Ureter (tissue), 1 donor: ENCODE measurements around the gene KCNMA1. TPM values are rescaled to one million over a fixed set of nuclear protein-coding genes. Genes with fewer than 3 reads are reported as not detected.
A peak's percentile ranks its signal among the peaks of the same experiment; 100 is the strongest.

Experiments
- DNase-seq: peaks from one replicate; pipeline ENCODE4 v3.0.0-alpha.2; 2020; ENCODE audit warnings: low spot score
- total RNA-seq: library from RNA; stranded (reverse); gene quantifications from one replicate; pipeline ENCODE4 v1.2.4, GENCODE V29; 2023
- donor health status: DM: yes; HTN: yes; CAD: no.

The KCNMA1 gene
- total RNA-seq, 1 donor from 2014 or later: 87.9 TPM

DNA sequence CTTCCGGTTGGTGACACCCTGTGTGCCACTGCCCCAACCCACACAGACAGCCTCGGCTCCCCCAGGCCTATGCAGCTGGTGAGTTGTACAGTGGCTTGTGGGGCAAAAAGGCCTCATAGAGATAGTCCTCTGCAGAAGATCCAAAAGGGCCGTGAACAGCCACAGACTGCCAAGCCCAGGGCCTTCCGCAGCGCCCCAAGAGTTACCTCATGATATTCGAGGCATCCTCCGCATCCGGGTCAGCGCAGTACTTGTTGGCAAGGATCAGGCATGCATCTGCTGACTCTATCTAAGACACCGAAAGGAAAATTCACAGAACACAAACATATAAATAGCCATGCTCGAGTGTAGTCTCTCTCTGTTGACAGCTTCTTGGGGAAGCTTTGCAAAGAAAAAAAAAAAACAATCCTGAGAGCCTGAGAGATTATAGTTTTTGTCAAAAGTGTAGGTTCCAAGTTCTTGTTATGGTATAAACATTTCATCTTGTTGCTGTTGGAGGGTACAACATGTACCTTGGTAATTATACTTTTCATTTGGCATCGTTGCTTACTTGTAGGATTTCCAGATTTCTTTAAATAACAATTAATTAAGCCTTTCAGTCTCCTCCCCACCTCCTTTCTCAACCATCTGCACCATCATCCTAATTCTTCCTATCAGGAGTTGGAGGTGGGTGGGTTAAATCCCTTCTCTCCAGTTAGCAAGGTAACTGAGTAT lies 553.0 kb downstream of the KCNMA1 start:
- peak; percentile 53 for DNase-seq

- no peak for DNase-seq
Observed at GRCh38 chr10:77082601-77083252, 554.9 kb downstream of the KCNMA1 start.

GRCh38 chr10:77081481-77081891 lies 556.1 kb downstream of the KCNMA1 start:
- DNase-seq: no peak

GRCh38 chr10:77080361-77081027 lies 557.1 kb downstream of the KCNMA1 start:
- DNase-seq: no peak

GRCh38 chr10:77079592-77080300 lies 557.9 kb downstream of the KCNMA1 start:
- DNase-seq: no peak

DNA sequence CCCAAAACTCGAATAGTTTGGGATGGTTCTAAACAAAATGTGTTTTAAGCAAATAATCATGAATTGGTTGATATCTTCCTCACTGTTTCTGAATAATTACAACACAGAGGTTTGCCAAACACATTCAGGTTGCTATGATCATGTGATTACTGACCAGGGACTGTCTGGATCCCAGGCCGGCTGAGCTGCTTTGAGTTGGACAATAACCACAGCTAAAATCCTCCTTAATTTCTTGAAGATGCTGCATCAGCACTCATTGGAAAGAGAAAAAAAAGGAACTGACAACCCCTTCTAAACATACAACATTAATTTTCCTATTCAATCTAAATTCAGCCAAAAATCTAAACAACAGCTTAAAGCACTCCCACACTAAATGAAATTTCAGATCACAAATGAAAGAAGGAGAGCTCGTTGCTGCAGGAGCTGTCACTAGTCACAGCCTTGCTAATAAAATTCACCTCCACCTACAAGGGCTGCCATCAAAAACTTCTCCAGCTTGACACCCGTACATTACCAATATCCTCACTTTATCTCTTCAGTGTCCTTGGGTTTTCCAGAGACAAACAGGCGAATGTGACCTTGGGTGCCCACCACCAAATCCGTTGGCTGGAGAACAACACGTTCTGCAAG lies 560.2 kb downstream of the KCNMA1 start:
- DNase-seq: no peak

GRCh38 chr10:77075926-77076325 lies 561.7 kb downstream of the KCNMA1 start:
- no peak for DNase-seq

DNA sequence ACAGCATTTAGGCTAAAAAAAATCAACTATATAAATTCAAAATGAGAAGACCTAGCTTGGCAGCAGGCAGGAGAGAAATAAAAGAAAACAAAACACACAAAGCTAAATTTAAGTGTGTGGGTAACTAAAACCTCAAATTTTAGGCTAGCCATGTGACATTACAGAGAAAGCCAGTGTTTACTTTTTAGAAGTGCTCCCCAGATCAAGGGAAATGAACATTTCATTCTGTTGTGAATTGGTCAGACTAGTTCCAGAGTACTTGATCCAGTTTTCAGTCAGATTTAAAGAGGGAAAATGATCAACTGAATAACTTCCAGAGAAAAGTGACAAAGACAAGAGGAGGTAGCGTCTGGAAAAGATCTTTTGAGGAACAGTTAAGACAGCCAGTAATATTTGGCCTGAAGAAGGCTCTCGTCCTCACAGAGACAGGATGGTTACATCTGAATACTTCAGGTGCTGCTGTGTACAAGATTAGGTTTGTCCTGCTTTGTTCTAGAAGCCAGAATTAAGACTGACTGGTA lies 563.4 kb downstream of the KCNMA1 start:
- no peak for DNase-seq

GRCh38 chr10:77073663-77073960 lies 564.0 kb downstream of the KCNMA1 start:
- DNase-seq: no peak

DNA sequence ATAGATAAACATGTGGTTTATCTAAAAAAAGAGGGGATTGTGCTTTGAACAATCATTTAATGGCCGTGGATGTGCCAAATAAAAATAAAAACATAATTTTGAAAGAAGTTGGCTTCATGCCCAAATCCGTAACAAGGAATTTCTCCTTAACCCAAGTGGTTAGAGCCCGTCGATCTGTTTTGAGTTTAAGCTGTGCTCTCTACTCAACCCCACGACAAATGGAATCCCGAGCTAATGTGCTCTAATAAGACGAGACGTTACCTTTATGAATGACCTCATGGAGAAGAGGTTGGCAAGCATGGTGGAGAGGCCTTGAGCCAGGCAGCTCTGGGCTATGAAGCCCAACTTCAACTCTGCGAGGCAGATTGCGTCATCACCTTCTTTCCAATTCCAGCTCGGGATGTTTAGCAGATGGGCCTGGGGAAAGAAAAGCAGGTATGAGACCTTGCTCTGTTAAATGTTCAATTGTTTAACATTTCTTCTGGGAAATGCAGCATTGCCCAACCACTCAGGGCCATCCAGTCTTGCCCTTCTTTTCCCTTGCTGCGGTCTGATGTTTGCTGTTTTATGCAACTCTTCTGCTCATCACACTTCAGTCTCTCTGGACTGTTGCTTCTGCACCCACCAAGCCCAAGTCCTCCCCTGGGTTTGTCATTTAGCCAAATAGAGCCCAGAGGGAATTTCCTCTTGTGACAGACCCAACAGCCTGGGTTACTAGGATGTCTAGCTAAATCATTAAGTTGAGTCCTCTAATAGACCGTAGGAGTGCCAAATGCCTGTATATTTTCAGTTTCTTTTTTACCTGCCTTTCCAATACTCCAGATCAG lies 564.6 kb downstream of the KCNMA1 start:
- DNase-seq: no peak

GRCh38 chr10:77072361-77072835 lies 565.2 kb downstream of the KCNMA1 start:
- no peak for DNase-seq

GRCh38 chr10:77071956-77072355 lies 565.7 kb downstream of the KCNMA1 start:
- DNase-seq: no peak

- no peak for DNase-seq
Observed at GRCh38 chr10:77071001-77071511, 566.6 kb downstream of the KCNMA1 start.

GRCh38 chr10:77070346-77070745 lies 567.3 kb downstream of the KCNMA1 start:
- no peak for DNase-seq

DNA sequence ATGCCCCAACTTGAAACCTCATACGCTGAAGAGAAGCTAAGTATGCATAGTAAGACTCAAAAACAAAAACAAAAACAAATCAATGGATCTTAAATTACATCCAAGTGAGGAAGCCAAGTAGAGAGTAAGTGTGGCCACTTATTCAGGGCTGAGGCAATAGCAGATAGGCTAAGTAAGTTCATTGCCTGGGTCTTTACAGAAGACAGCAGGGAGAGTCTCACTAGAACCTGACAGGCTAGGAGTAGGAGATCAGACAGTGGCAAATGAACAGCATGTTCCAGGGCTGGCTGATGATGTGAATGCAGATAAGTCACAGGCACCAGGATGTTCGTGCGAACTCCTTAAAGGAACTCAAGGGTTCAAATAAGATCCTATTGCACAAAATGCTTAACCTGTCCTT lies 568.6 kb downstream of the KCNMA1 start:
- no peak for DNase-seq

DNA sequence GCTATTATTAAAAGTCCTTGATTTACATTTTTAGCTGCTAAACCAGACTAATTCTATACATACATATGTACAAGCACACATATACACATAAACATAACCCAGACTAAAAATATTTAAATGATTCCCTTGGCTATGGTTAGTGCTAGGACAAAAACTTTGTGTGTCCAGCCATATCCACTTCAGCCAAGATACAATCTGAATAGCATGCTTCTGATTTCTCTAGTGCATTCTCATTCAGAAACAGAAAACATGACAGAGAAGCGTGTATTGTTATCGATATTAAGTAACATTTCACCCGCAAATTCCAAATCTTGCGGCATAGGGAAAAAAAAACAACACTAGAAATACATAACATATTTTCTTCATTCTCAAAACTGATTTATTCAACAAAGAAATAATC lies 569.3 kb downstream of the KCNMA1 start:
- no peak for DNase-seq

GRCh38 chr10:77062381-77062780 lies 575.2 kb downstream of the KCNMA1 start:
- no peak for DNase-seq

DNA sequence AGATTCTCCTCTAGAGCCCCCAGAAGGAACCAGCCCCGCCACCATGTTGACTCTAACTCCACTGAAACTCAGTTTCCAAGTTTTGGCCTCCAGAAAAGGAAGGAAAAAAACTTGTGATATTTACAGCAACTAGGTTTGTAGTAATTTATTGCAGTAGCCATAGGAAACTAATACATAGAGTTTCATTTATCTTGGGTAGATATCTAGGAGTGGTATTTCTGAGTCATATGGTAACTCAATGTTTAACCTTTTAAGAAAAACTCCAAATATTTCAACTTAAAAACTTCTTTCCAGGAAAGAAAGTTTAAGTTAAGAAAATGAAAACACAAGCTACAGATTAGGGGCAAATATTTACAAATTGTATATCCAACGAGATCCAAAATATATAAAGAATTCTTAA lies 576.7 kb downstream of the KCNMA1 start:
- no peak for DNase-seq

DNA sequence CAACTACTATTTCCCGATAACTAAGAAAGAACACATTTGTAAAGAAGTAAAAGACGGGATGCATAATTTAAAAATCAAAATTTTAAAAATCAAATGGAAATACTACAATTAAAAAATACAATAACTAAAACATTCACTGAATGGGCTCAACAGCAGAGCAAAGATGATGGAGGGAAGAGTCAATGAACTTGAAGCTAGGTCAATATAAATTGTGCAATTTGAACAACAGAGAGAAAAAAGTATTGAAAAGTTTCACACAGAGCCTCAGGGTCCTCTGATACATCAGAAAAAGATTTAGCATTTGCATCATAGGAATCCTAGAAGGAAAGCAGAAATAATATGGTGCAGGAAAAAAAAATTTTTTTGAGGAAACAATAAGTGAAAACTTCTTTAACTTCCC lies 581.0 kb downstream of the KCNMA1 start:
- DNase-seq: no peak

DNA sequence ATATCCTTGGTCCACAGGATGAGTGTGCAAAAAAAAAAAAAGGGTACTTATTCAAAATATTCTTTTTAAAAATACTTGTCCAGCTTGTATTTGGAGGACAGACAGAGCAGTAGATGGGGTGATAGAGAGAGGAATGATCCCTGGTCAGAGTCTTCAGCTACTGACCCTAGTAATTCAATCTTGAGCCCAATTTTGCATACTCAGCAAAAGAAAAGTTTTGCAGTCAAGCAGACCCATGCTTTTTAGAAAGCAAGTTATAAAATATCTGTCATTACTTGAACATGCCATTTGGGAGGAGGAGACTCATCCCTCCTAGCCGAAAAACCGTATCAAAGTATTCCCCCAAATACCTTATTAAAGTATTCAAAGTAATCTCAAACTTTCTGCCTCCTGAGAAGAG lies 585.0 kb downstream of the KCNMA1 start:
- DNase-seq: no peak

DNA sequence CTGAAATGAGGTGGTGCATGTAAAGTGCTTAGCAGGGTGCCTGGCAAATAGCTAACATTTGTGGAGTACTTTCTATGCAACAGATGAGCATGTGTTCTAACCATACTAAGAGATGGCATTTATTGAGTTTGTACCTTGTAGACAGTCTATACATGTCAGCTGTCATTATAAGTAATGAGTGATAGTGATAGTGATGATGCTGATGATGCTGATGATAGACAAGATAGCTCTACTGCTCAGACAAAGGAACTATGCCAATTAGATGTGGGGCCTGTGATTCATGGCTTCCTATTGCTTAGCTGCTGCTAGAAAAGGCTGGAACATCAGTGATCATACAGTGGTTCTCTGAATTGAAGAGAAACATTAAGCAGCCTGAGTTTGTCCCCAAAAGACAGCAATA lies 585.8 kb downstream of the KCNMA1 start:
- no peak for DNase-seq
